DMS79 (cell line): ENCODE measurements around the gene POFUT2.

Source experiments
- DNase-seq: peaks from one replicate; lab custom pipeline; 2025; lab: John Stamatoyannopoulos, UW

The POFUT2 gene

GRCh38 chr21:45222001-45222400 is 65.7 kb downstream of the POFUT2 start:
- DNase-seq, result no peak

DNA sequence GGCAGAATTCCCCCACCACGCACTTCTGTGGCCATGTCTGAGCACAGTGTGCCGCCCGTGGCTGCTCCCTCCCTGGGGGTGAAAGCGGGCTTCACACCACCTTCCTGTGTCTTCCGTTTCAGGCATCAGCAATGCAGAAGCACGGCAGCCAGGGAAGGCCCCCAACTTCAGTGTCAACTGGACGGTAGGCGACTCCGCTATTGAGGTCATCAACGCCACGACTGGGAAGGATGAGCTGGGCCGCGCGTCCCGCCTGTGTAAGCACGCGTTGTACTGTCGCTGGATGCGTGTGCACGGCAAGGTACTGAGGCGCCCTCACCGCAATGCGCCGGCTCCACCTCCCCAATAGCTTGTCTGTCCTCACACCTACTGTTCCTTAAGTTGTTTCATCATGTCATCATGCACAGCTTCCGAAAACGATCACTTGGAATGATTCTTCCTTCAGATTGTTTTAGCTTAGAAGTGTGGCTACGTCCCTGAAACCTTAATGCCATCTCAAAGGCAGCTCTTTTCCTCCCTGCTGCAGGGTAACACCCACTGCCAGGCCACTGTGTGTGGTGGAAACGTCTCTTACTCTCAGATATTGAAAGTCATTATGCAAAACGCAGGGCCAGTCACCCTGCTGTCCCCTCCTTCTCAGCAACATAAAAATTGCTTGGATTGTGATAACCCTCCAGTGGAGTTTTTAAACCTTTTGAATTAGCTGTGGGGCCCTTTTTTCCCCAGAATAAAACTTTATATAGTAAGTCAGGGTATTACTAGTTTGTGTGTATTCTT is 66.8 kb downstream of the POFUT2 start:
- no peak for DNase-seq

GRCh38 chr21:45220071-45220481 is 67.6 kb downstream of the POFUT2 start:
- DNase-seq, result no peak

DNA sequence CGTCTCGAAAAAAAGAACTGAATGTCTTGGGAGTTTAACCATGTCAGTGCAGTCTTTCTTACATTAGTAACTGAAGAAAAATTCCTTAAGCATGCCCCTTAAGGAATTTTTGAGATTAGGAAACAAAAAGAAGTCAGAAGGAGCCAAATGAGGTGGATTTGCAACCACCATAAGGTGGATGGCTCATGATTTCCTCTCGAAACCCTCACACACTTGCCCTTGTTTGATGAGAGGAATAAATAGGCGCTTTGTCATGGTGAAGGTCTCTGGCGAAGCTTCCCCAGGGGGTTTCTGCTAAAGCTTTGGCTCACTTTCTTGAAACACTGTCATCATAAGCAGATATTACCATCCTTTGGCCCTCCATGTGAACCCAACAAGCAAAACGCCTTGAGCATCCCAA is 68.2 kb downstream of the POFUT2 start:
- no peak for DNase-seq

DNA sequence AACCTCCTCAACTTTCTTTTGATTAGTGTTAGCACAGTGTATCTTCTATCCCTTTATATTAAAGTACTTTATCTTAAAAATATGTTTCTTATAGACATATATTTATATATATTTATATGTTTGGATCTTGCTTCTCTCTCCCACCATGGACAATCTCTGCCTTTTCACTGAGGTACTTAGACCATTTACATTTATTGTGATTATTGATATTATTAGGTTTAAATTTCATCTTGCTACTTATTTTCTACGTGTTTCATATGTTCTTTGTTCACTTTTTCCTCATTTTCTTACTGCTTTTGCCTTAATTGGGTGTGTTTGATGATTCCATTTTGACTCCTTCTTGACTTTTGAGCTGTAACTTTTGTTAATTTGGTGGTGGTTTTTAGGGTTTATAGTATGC is 70.7 kb downstream of the POFUT2 start:
- DNase-seq, result no peak

DNA sequence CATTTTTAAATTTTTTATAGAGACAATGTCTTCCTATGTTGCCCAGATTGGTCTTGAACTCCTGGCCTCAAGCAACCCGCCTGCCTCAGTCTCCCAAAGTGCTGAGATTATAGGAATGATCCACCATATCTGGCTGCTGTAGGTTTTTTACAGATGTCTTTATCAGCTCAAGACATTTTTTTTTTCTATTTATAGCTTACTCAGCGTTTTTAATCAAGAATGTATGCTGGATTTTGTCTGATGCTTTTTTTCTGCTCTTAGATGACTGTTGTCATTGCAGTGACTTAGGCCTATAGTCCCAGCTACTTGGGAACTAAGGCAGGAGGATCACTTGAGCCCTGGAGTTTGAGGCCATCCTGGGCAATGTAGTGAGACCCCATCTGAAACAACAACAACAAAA is 72.5 kb downstream of the POFUT2 start:
- no peak for DNase-seq
